HEK293T (cell line): Measurements from ENCODE around the gene C12orf54.

ENCODE experiments used
- FOXA1 ChIP-seq: fragments of 450-650 bp; IDR thresholded peaks from 2 replicates; pipeline ENCODE4 v1.6.1; 2016; ENCODE audit warnings: mild to moderate bottlenecking
- SUZ12 ChIP-seq: fragments of 450-650 bp; IDR thresholded peaks from 2 replicates; pipeline ENCODE4 v1.6.1; 2016; ENCODE audit warnings: mild to moderate bottlenecking
- TARDBP ChIP-seq: fragments of 450-650 bp; IDR thresholded peaks from 2 replicates; pipeline ENCODE4 v1.6.1; 2016

- TF ChIP-seq TARDBP (no peak), FOXA1 (no peak), SUZ12 (no peak)
Measured at GRCh38 chr12:48482930-48483329, 632 bp downstream of the C12orf54 start.
